WERI-Rb-1 (cell line): ENCODE results near the gene GLI2.
A peak's percentile ranks its signal among the peaks of the same experiment; 100 is the strongest.

Experiments used
- DNase-seq: peaks from one replicate; pipeline ENCODE4 v3.0.0-alpha.2; 2020
- H3K27ac ChIP-seq: fragments of 250-450 bp; sonication (Bioruptor Pico); 2 replicates; pipeline ENCODE4 v1.5.1; 2020; ENCODE audit warnings: mild to moderate bottlenecking, moderate library complexity
- H3K27me3 ChIP-seq: fragments of 250-450 bp; sonication (Bioruptor Pico); 2 replicates; pipeline ENCODE4 v1.5.1; 2021; ENCODE audit warnings: mild to moderate bottlenecking, low read depth, moderate library complexity; ENCODE audit not compliant: insufficient read depth, severe bottlenecking
- H3K36me3 ChIP-seq: fragments of 250-450 bp; sonication (Bioruptor Pico); 2 replicates; pipeline ENCODE4 v1.5.1; 2020; ENCODE audit warnings: mild to moderate bottlenecking, moderate library complexity
- H3K4me3 ChIP-seq: 2 replicates; pipeline ENCODE4 v1.5.1; 2011; ENCODE audit warnings: low read depth, mild to moderate bottlenecking, control low read depth, low read length
- H3K9me3 ChIP-seq: fragments of 250-450 bp; sonication (Bioruptor Pico); 2 replicates; pipeline ENCODE4 v1.5.1; 2021; ENCODE audit warnings: mild to moderate bottlenecking, moderate library complexity; ENCODE audit not compliant: severe bottlenecking
- TF ChIP-seq, protein P1 (sequence below): IDR thresholded peaks from 2 replicates; pipeline ENCODE4 v1.5.1; 2011; ENCODE audit warnings: low read depth, mild to moderate bottlenecking, control low read depth, inconsistent platforms, low read length

The GLI2 gene

DNA sequence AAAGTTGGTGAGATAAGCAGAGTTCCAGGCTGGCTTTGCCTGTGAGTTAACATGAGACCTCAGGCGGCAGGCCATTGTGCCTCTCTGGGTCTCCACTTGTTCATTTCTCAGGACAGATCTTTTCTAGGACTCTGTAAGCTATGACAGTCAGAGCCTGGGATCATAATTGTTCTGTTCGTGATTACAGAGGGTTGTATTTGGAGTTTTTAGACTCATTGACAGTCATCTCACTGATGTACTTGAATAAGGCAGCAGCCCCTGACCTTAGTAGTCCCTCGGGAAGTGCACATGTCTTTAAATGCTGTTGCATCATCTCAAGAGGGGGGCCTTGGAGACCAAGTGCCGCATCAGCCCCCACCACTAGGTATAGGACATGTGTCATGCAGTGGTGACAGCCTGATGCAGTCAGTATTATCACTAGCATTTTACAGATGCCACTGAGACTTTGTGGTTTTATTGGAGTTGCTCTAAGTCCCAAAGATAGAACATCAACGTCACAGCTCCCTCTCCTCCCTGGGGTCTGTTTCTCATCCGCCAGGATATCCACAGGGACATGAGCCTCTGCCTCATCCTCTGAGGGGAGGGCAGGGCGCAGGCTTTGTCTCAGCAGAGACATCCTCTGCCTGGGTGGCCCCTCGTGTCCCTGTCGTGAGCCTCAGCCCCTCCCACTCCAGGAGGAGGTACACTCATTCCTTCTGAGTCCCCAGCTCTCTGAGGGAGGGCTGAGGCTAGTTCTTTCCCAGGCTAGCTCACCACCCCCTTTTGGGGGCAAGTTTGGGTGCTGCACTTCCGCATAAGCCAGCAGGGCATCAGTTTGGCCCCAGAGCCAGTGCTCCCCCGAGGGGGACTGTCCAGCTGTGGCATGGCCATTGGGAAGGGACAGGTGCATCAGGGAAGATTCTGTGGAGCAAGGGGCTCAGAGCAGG is 14.1 kb downstream of the GLI2 start:
- Histone ChIP-seq H3K9me3 (no peaks in the 10 kb centered on the region), H3K36me3 (no peaks in the 10 kb centered on the region), H3K4me3 (no peak overlapping the region), H3K27ac (no peak overlapping the region), H3K27me3 (no peaks in the 10 kb centered on the region)
- TF ChIP-seq, protein P1, sequence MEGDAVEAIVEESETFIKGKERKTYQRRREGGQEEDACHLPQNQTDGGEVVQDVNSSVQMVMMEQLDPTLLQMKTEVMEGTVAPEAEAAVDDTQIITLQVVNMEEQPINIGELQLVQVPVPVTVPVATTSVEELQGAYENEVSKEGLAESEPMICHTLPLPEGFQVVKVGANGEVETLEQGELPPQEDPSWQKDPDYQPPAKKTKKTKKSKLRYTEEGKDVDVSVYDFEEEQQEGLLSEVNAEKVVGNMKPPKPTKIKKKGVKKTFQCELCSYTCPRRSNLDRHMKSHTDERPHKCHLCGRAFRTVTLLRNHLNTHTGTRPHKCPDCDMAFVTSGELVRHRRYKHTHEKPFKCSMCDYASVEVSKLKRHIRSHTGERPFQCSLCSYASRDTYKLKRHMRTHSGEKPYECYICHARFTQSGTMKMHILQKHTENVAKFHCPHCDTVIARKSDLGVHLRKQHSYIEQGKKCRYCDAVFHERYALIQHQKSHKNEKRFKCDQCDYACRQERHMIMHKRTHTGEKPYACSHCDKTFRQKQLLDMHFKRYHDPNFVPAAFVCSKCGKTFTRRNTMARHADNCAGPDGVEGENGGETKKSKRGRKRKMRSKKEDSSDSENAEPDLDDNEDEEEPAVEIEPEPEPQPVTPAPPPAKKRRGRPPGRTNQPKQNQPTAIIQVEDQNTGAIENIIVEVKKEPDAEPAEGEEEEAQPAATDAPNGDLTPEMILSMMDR, result no peak
- peak; percentile 2 for DNase-seq

- peak; percentile 1 for DNase-seq
- no peaks in the 10 kb centered on the region for H3K36me3 ChIP-seq
- no peaks in the 10 kb centered on the region for H3K9me3 ChIP-seq
- no peak overlapping the region for H3K27ac ChIP-seq
- no peak overlapping the region for H3K4me3 ChIP-seq
- TF ChIP-seq, protein P1, result no peak
- H3K27me3 ChIP-seq, result no peaks in the 10 kb centered on the region
Observed at GRCh38 chr2:120750488-120751210, 15.0 kb downstream of the GLI2 start.

DNA sequence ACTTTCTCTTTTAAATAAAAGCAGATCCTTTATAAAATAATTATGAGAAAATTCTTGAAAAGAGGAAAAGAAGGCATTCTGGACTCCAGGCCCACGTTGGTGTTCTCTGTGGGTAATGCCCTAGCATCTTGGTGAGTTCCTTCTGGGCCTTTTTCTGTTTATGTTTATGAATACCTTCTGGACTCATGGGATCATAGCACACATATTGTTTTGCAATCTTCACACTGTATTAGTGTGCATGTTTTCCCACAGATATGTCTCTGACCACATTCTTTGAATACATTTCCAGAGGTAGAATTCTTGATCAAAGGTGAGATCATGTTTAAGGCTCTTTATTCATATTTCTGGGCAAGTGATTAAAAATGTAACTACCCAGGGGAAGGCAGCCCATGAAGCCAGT is 15.9 kb downstream of the GLI2 start:
- no peak overlapping the region for H3K4me3 ChIP-seq
- no peaks in the 10 kb centered on the region for H3K9me3 ChIP-seq
- TF ChIP-seq, protein P1, result no peak
- no peaks in the 10 kb centered on the region for H3K36me3 ChIP-seq
- DNase-seq, result no peak
- H3K27me3 ChIP-seq, result no peaks in the 10 kb centered on the region
- H3K27ac ChIP-seq, result no peak overlapping the region

- no peak for DNase-seq
- Histone ChIP-seq H3K36me3 (no peaks in the 10 kb centered on the region), H3K9me3 (no peaks in the 10 kb centered on the region), H3K4me3 (no peak overlapping the region), H3K27me3 (no peaks in the 10 kb centered on the region), H3K27ac (no peak overlapping the region)
- TF ChIP-seq, protein P1, result no peak
Observed at GRCh38 chr2:120754067-120754960, 18.6 kb downstream of the GLI2 start.

- Histone ChIP-seq H3K27ac (no peak overlapping the region), H3K9me3 (no peaks in the 10 kb centered on the region), H3K27me3 (no peaks in the 10 kb centered on the region), H3K4me3 (no peak overlapping the region), H3K36me3 (no peaks in the 10 kb centered on the region)
- no peak for DNase-seq
- TF ChIP-seq, protein P1, result no peak
Observed at GRCh38 chr2:120758181-120759144, 22.8 kb downstream of the GLI2 start.
